GM12878 (cell line): ENCODE results near the gene HK3. TPM values are rescaled to one million over a fixed set of nuclear protein-coding genes. Genes with fewer than 3 reads are reported as not detected.

ENCODE experiments used
- ATAC-seq: fragments of 200-7000 bp; cut with Tn5 transposase; 3 replicates; pipeline ENCODE4 v1.9.1; 2020; ENCODE audit warnings: mild to moderate bottlenecking, moderate library complexity
- BruUV-seq: library from RNA; stranded (reverse); fragments of 400-500 nt; replicated peaks from 2 replicates; lab custom pipeline; 2021; lab: Mats Ljungman, UMichigan
- CTCF ChIA-PET: fragments of 300-600 bp; sonication (Branson Sonifier 250); formaldehyde crosslinking; extraction: SDS; loops from one replicate; lab custom pipeline; 2021; ENCODE audit warnings: inconsistent platforms; lab: Yijun Ruan, JAX
- POLR2A ChIA-PET: fragments of 350-600 bp; formaldehyde crosslinking; extraction: SDS; loops from one replicate; lab custom pipeline; 2021; ENCODE audit warnings: inconsistent platforms; lab: Charles Lee
- RAD21 ChIA-PET: fragments of 300-600 bp; sonication (Branson Sonifier 250); formaldehyde crosslinking; loops from one replicate; lab custom pipeline; 2023; ENCODE audit warnings: antibody characterized with exemption; ENCODE audit not compliant: unreplicated experiment; lab: Charles Lee
- SMC1A ChIA-PET: fragments of 300-600 bp; sonication (Branson Sonifier 250); formaldehyde crosslinking; loops from one replicate; lab custom pipeline; 2023; ENCODE audit not compliant: unreplicated experiment, uncharacterized antibody; lab: Charles Lee
- DNase-seq: peaks from one replicate; pipeline ENCODE4 v3.0.0-alpha.2; 2011; ENCODE audit warnings: low read depth, low spot score
- FAIRE-seq: peaks from 3 replicates; lab custom pipeline; 2011; peaks lifted over from hg19 to GRCh38; lab: Jason Lieb, UNC
- H2AFZ ChIP-seq: 2 replicates; pipeline ENCODE4 v1.6.0; 2011; ENCODE audit warnings: low read depth, low read length, control low read depth; ENCODE audit not compliant: control insufficient read depth
- H3K27ac ChIP-seq: 2 replicates; pipeline ENCODE4 v1.5.1; 2011; ENCODE audit warnings: control low read depth; ENCODE audit not compliant: control insufficient read depth, insufficient read depth
- H3K27me3 ChIP-seq, 2 experiments: replicated peaks in 1 of 2; 2 replicates each; pipeline versions ENCODE4 v1.6.0 to v1.6.1; 2011; ENCODE audit warnings: low read length in 1 of 2; ENCODE audit not compliant: control insufficient read depth in 2 of 2, insufficient read depth in 2 of 2
- H3K36me3 ChIP-seq, 2 experiments: 2 replicates each; pipeline ENCODE4 v1.5.1; 2011; ENCODE audit warnings: low read length in 1 of 2; ENCODE audit not compliant: control insufficient read depth in 2 of 2, insufficient read depth in 2 of 2
- H3K4me1 ChIP-seq: 2 replicates; pipeline ENCODE4 v1.6.1; 2011; ENCODE audit warnings: mild to moderate bottlenecking, low read length, moderate library complexity, mixed read lengths; ENCODE audit not compliant: control insufficient read depth, insufficient read depth
- H3K4me2 ChIP-seq: 2 replicates; pipeline ENCODE4 v1.6.0; 2011; ENCODE audit warnings: control low read depth; ENCODE audit not compliant: control insufficient read depth, insufficient read depth
- H3K4me3 ChIP-seq: fragments of 200-600 bp; sonication (generic); 2 replicates; pipeline ENCODE4 v1.5.1; 2016
- H3K79me2 ChIP-seq: 2 replicates; pipeline ENCODE4 v1.6.0; 2011; ENCODE audit warnings: low read length; ENCODE audit not compliant: control insufficient read depth, insufficient read depth
- H3K9ac ChIP-seq: 2 replicates; pipeline ENCODE4 v1.8.0; 2011; ENCODE audit warnings: low read length, control low read depth, mixed read lengths; ENCODE audit not compliant: control insufficient read depth, insufficient read depth
- H3K9me3 ChIP-seq: replicated peaks from 3 replicates; pipeline ENCODE4 v1.5.1; 2011; ENCODE audit warnings: mild to moderate bottlenecking, low read length; ENCODE audit not compliant: control insufficient read depth, insufficient read depth
- H4K20me1 ChIP-seq: 2 replicates; pipeline ENCODE4 v1.6.0; 2011; ENCODE audit not compliant: control insufficient read depth, insufficient read depth
- CBX5 ChIP-seq: sonication (generic); IDR thresholded peaks from 2 replicates; pipeline ENCODE4 v1.6.1; 2016; ENCODE audit warnings: low read depth, moderate library complexity, mild to moderate bottlenecking, inconsistent platforms
- ETV6 ChIP-seq, 2 experiments: fragments of 450-650 bp in 1 of 2; IDR thresholded peaks in 1 of 2; conservative IDR thresholded peaks in 1 of 2; 2 replicates each; pipeline ENCODE4 v1.6.1; 2014; ENCODE audit warnings: antibody characterized with exemption in 1 of 2, borderline replicate concordance in 1 of 2, low read depth in 1 of 2, mild to moderate bottlenecking in 1 of 2, moderate library complexity in 1 of 2
- FOS ChIP-seq: IDR thresholded peaks from 3 replicates; pipeline ENCODE4 v1.6.1; 2011; ENCODE audit warnings: borderline replicate concordance; ENCODE audit not compliant: insufficient read length; ENCODE audit errors: extremely low read depth
- LARP7 ChIP-seq: fragments of 450-650 bp; IDR thresholded peaks from 2 replicates; pipeline ENCODE4 v1.6.1; 2017; ENCODE audit warnings: mild to moderate bottlenecking
- PRDM15 ChIP-seq: fragments of 450-650 bp; formaldehyde crosslinking; IDR thresholded peaks from 2 replicates; pipeline ENCODE4 v1.4.0; 2020; ENCODE audit warnings: mild to moderate bottlenecking, moderate library complexity
- RFX5 ChIP-seq: IDR thresholded peaks from 2 replicates; pipeline ENCODE4 v1.6.1; 2011; ENCODE audit warnings: low read depth, low read length, improper control_type of control experiment
- ZNF207 ChIP-seq: fragments of 450-650 bp; IDR thresholded peaks from 2 replicates; pipeline ENCODE4 v1.6.1; 2014; ENCODE audit warnings: antibody characterized with exemption, mild to moderate bottlenecking, borderline replicate concordance
- ZNF274 ChIP-seq: IDR thresholded peaks from one replicate; pipeline ENCODE4 v1.8.0; 2011; ENCODE audit not compliant: insufficient read length, insufficient read depth
- ZNF622 ChIP-seq: fragments of 450-650 bp; IDR thresholded peaks from 2 replicates; pipeline ENCODE4 v1.6.1; 2017; ENCODE audit warnings: mild to moderate bottlenecking, inconsistent platforms
- WGBS: methylation state at CpG from one replicate; pipeline ENCODE4 v1.1.6; 2016; ENCODE audit warnings: low lambda C conversion rate; ENCODE audit not compliant: insufficient replicate concordance, insufficient coverage; ENCODE audit errors: missing lambda C conversion rate; 5-methylcytosine and 5-hydroxymethylcytosine counted together
- in situ Hi-C: fragments of 300-500 bp; cut with MboI; formaldehyde crosslinking; loops from 9 replicates; pipeline ENCODE4 v1.14.3; 2018; ENCODE audit warnings: mixed read lengths
- intact Hi-C: fragments of 100-400 bp; cut with micrococcal nuclease; formaldehyde crosslinking; loops from one replicate; pipeline ENCODE4 v1.14.2; 2022; ENCODE audit not compliant: unreplicated experiment
- polyA plus RNA-seq, 11 experiments: library from polyadenylated mRNA; depleted of rRNA in 4 of 11; unstranded in 6 of 11; stranded (reverse) in 5 of 11; fragments of >200 nt; fragmentation: Nextera tagmentation in 4 of 11; fragmentation: Illumina TruSeq in 1 of 11; extraction: Ambion mirVana in 4 of 11; extraction: Trizol in 1 of 11; gene quantifications; 1 replicate in 1 of 11; 2 replicates in 10 of 11; pipeline versions ENCODE4 v1.2.1 to v1.2.3, GENCODE V29; 2011 to 2016; ENCODE audit warnings: inconsistent platforms in 2 of 11, missing spikeins in 2 of 11, low read depth in 1 of 11
- total RNA-seq, 4 experiments: library from RNA; depleted of rRNA in 3 of 4; stranded (reverse); fragments of >200 nt in 3 of 4; fragmentation: Illumina TruSeq in 1 of 4; extraction: Trizol in 1 of 4; gene quantifications; 2 replicates each; pipeline versions ENCODE4 v1.2.1 to v1.2.3, GENCODE V29; 2013 to 2021
- TF ChIP-seq, protein P1 (sequence below): IDR thresholded peaks from 2 replicates; pipeline ENCODE4 v1.6.1; 2012; ENCODE audit warnings: improper control_type of control experiment, low read depth, low read length; ENCODE audit not compliant: insufficient replicate concordance
- TF ChIP-seq, protein P2 (sequence below): IDR thresholded peaks from 2 replicates; pipeline ENCODE4 v1.6.1; 2011; ENCODE audit warnings: borderline replicate concordance, low read depth, mild to moderate bottlenecking, moderate library complexity, low read length; ENCODE audit not compliant: insufficient read depth, poor library complexity, severe bottlenecking

HK3 gene
- total and polyA plus RNA-seq, 10 of the 15 experiments (the other 5 are each of a cell fraction or from before 2014, with no cell fraction given): 0.13 to 1.3 (median 0.26) TPM; not detected in 4

- no peak for TF ChIP-seq FOS
- no peak for TF ChIP-seq CBX5
- no peak for TF ChIP-seq ZNF207
- TF ChIP-seq ZNF274: no peak
Measured at GRCh38 chr5:176889321-176890280, 9.5 kb downstream of the HK3 start (continued).

DNA sequence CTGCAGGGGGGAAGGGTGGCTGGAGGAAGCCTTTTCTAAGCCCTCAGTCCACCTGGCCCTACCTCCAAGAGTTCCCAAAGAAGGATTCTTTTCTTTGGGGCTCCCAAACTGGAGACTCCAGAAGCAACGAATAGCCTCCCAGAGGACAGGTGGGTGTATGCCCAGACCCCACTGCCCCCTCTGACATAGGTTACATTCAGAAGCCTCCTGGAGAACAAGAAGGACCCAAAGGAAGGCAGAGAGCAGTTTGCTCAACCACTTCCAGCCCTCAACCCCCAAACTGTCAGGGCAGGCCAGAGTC, 10.3 kb downstream of the HK3 start:
- no peak overlapping the region for H3K9ac ChIP-seq
- H3K4me1 ChIP-seq: no peaks in the 10 kb centered on the region
- no peak for DNase-seq
- no peaks in the 10 kb centered on the region for H3K79me2 ChIP-seq
- H2AFZ ChIP-seq: no peak overlapping the region
- no peaks in the 10 kb centered on the region; a peak in 3 of 4 replicates for H3K27me3 ChIP-seq
- ChIA-PET SMC1A (no interaction called here), RAD21 (no interaction called here), CTCF (no interaction called here), POLR2A (no interaction called here)
- 8% methylated on average over 1 of the region's 1 CpG for WGBS
- no peaks in the 10 kb centered on the region for H4K20me1 ChIP-seq
- in situ Hi-C loops: no loop called here
- no peaks in the 10 kb centered on the region for H3K9me3 ChIP-seq
- no peak overlapping the region for H3K4me3 ChIP-seq
- BruUV-seq: no TSS peak
- no peak overlapping the region for H3K4me2 ChIP-seq
- FAIRE-seq: no peak
- no peak overlapping the region for H3K27ac ChIP-seq
- ATAC-seq: no peak
- no peaks in the 10 kb centered on the region for H3K36me3 ChIP-seq
- intact Hi-C loops: no loop called here
- TF ChIP-seq ZNF622 (no peak), PRDM15 (CRISPR knock-in tag) (no peak), RFX5 (no peak), LARP7 (no peak), ETV6 (conservative IDR thresholded peaks at IDR 0.05 in 1 of 2, IDR thresholded peaks at IDR 0.05 in 1 of 2; ENCODE audit: borderline replicate concordance in 1 of 2, low read depth in 1 of 2) (no peak)
- TF ChIP-seq, protein P1, sequence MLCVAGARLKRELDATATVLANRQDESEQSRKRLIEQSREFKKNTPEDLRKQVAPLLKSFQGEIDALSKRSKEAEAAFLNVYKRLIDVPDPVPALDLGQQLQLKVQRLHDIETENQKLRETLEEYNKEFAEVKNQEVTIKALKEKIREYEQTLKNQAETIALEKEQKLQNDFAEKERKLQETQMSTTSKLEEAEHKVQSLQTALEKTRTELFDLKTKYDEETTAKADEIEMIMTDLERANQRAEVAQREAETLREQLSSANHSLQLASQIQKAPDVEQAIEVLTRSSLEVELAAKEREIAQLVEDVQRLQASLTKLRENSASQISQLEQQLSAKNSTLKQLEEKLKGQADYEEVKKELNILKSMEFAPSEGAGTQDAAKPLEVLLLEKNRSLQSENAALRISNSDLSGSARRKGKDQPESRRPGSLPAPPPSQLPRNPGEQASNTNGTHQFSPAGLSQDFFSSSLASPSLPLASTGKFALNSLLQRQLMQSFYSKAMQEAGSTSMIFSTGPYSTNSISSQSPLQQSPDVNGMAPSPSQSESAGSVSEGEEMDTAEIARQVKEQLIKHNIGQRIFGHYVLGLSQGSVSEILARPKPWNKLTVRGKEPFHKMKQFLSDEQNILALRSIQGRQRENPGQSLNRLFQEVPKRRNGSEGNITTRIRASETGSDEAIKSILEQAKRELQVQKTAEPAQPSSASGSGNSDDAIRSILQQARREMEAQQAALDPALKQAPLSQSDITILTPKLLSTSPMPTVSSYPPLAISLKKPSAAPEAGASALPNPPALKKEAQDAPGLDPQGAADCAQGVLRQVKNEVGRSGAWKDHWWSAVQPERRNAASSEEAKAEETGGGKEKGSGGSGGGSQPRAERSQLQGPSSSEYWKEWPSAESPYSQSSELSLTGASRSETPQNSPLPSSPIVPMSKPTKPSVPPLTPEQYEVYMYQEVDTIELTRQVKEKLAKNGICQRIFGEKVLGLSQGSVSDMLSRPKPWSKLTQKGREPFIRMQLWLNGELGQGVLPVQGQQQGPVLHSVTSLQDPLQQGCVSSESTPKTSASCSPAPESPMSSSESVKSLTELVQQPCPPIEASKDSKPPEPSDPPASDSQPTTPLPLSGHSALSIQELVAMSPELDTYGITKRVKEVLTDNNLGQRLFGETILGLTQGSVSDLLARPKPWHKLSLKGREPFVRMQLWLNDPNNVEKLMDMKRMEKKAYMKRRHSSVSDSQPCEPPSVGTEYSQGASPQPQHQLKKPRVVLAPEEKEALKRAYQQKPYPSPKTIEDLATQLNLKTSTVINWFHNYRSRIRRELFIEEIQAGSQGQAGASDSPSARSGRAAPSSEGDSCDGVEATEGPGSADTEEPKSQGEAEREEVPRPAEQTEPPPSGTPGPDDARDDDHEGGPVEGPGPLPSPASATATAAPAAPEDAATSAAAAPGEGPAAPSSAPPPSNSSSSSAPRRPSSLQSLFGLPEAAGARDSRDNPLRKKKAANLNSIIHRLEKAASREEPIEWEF: no peak
- TF ChIP-seq, protein P2, sequence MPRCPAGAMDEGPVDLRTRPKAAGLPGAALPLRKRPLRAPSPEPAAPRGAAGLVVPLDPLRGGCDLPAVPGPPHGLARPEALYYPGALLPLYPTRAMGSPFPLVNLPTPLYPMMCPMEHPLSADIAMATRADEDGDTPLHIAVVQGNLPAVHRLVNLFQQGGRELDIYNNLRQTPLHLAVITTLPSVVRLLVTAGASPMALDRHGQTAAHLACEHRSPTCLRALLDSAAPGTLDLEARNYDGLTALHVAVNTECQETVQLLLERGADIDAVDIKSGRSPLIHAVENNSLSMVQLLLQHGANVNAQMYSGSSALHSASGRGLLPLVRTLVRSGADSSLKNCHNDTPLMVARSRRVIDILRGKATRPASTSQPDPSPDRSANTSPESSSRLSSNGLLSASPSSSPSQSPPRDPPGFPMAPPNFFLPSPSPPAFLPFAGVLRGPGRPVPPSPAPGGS: no peak
